Central memory CD8-positive, alpha-beta T cell (primary cell): ENCODE data around the gene VWA1.
"Not testable (repeated sequence)": the region's sequence is repeated elsewhere in the genome, so short reads cannot be mapped to it uniquely, and the experiment has no call there.

ENCODE experiments used
- ATAC-seq: fragments of 150-1000 bp; cut with Tn5 transposase; replicated peaks from 2 replicates; pipeline ENCODE4 v1.10.0; 2022; ENCODE audit warnings: mild to moderate bottlenecking, moderate FRiP score, moderate number of reproducible peaks; ENCODE audit not compliant: poor library complexity, severe bottlenecking; ENCODE audit errors: extremely low read depth
- DNase-seq, 2 donors: peaks; one replicate each; pipeline ENCODE4 v3.0.0; 2021; ENCODE audit warnings: low spot score in 2 of 2
- H3K27ac Mint-ChIP-seq: one replicate; pipeline ENCODE4 v1.8.0; 2022; ENCODE audit warnings: low read depth, mild to moderate bottlenecking, moderate library complexity, mixed read lengths
- H3K27me3 Mint-ChIP-seq: one replicate; pipeline ENCODE4 v1.8.0; 2022; ENCODE audit warnings: mixed read lengths
- H3K36me3 Mint-ChIP-seq: one replicate; pipeline ENCODE4 v1.8.0; 2022; ENCODE audit warnings: mild to moderate bottlenecking, moderate library complexity, mixed read lengths; ENCODE audit not compliant: insufficient read depth
- H3K4me1 Mint-ChIP-seq: one replicate; pipeline ENCODE4 v1.8.0; 2022; ENCODE audit warnings: mixed read lengths
- H3K4me3 Mint-ChIP-seq: one replicate; pipeline ENCODE4 v1.8.0; 2022; ENCODE audit warnings: mild to moderate bottlenecking, moderate library complexity, mixed read lengths
- H3K9me3 Mint-ChIP-seq: one replicate; pipeline ENCODE4 v1.8.0; 2022; ENCODE audit warnings: mixed read lengths

Gene VWA1

DNA sequence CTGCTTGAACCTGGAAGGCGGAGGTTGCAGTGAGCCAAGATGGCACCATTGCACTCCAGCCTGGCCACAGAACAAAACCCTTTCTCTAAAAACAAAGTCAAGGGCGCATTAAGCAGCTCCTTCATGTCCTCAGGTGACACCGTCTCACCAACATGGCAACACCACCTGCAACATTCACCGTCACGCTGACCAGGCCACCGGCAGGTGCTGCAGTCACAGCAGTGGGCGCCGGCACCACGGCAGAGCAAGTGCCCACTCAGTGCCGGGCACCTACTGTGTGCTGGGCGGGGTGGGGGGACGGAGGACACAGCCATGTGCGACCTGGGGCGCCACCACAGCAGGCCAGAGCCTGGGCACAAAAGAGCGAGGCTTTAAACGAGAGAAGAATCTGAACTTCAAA is 48.2 kb downstream of the VWA1 start:
- DNase-seq, result no peak
- Mint-ChIP-seq H3K9me3 (no peaks in the 10 kb centered on the region), H3K36me3 (peaks cover 32% of the 10 kb centered on the region), H3K4me1 (peaks cover 8% of the 10 kb centered on the region), H3K27me3 (no peaks in the 10 kb centered on the region), H3K4me3 (no peak overlapping the region), H3K27ac (no peak overlapping the region)
- no peak for ATAC-seq

DNA sequence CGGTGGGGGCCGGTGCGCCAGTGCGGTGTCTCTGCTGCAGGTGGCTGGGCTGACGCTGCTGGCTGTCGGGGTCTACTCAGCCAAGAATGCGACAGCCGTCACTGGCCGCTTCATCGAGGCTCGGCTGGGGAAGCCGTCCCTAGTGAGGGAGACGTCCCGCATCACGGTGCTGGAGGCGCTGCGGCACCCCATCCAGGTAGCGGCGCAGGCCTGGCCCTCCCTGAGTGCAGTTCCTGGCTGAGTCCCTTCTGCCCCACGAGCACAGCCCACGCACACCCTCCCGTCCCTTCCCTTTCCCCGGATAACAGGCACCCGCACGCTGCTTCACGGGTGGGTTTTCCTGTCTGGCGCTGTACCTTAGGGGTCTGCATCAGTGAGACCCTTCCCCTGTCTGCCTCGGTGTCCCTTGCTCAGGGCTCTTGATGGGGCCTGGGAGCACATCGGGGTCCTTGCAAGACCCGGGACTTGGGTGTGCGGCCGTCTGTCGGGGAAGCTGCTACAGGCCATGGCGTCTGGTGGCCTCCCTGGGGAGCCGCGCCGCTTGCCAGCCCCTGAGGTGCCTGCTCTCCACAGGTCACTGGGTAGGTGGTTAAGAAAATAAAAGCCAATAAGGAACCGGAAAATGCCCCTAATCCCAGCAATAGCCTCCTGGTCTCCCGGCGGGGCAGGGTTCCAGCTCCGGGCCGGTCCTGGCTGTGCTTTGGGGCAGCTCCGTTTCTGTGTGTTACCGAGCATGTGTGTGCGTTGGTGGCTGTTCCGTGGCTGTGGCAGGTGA is 49.7 kb downstream of the VWA1 start:
- H3K4me1 Mint-ChIP-seq, ATAC-seq, H3K27ac Mint-ChIP-seq, DNase-seq, H3K4me3 Mint-ChIP-seq, H3K27me3 Mint-ChIP-seq, H3K9me3 Mint-ChIP-seq: not testable (repeated sequence)
- H3K36me3 Mint-ChIP-seq, result peaks cover 36% of the 10 kb centered on the region

DNA sequence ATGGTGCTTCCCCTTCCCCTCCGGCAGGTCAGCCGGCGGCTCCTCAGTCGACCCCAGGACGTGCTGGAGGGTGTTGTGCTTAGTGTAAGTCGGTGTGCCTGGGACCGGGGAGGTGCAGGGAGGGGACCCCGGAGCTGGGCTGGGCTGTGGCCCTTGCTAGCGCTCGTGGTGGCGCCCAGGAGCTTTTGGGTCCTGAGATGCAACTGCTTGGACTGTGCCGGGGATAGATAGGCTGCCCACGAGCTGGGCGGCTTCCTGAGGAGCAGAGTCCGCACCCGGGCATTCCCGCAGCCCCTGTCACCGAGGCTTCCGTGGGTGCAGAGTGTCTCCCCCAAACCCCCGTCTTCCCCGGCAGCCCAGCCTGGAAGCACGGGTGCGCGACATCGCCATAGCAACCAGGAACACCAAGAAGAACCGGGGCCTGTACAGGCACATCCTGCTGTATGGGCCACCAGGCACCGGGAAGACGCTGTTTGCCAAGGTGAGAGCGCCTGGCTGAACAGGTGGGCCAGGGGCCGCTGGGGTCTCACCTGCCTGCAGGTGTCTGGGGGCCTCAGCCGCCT is 50.3 kb downstream of the VWA1 start:
- H3K4me3 Mint-ChIP-seq, H3K27ac Mint-ChIP-seq, DNase-seq, H3K27me3 Mint-ChIP-seq, H3K4me1 Mint-ChIP-seq, ATAC-seq, H3K9me3 Mint-ChIP-seq: not testable (repeated sequence)
- peaks cover 34% of the 10 kb centered on the region for H3K36me3 Mint-ChIP-seq

DNA sequence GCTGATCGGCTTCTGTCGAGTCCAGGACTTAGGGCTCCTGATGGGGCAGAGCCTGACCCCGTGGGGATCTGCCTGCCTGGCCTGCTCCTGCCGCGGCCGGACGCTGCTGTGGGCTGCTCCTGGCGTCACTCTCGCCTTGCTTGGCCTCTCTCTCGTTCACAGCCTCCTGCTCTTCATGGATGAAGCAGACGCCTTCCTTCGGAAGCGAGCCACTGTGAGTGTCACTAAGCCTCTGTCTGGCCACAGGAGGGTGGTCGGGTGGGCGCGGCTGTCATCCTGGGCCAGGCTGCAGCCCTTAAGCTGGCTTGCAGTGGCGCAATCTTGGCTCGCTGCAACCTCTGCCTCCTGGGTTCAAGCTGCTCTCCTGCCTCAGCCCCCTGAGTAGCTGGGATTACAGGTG is 52.2 kb downstream of the VWA1 start:
- Mint-ChIP-seq H3K36me3 (peaks cover 26% of the 10 kb centered on the region), H3K4me1 (no peaks in the 10 kb centered on the region), H3K27me3 (no peaks in the 10 kb centered on the region), H3K4me3 (no peak overlapping the region), H3K27ac (no peak overlapping the region), H3K9me3 (no peaks in the 10 kb centered on the region)
- ATAC-seq (no peak), DNase-seq (no peak)

DNA sequence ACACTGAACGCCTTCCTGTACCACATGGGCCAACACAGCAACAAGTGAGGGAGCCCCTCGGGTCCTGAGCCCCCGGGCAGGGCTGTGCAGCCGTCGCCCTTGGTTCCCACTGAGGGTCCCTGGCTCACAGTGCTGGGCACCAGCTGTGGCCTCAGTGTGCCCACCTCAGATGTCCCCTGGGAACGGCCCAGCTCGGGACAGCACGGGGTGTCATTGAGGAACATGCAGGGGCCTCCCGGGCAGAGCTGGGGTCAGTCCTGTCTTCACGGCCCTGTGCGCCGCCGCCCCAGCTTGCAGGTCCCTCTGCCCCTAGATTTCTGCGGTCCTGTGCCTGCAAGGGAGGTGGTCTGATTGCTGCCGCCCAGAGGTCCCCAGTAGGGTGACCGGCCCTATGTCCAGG is 53.7 kb downstream of the VWA1 start:
- peaks cover 14% of the 10 kb centered on the region for H3K36me3 Mint-ChIP-seq
- H3K27ac Mint-ChIP-seq, result no peak overlapping the region
- H3K9me3 Mint-ChIP-seq, result peaks cover 4% of the 10 kb centered on the region
- no peak overlapping the region for H3K4me3 Mint-ChIP-seq
- no peaks in the 10 kb centered on the region for H3K27me3 Mint-ChIP-seq
- no peak for ATAC-seq
- DNase-seq, result no peak
- no peaks in the 10 kb centered on the region for H3K4me1 Mint-ChIP-seq

DNA sequence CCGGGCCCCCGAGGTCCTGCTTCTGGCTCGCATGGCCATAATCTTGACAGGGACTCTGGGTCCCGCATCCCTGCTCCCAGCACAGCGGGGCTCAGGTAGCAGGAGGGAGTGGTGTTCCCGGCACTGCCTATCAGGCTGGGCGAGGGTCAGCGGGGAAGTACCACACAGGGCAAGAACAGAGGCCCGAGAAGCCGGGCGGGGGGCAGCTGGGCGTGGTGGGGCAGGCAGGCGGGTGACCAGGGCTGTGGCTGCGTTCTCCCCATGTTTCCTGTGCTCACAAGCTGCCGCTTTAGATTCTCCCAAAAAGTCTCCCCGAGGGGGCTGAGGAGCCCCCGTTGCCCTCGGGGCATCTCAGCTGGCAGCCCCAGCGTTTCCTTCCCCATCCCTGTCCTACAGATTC is 54.4 kb downstream of the VWA1 start:
- H3K27ac Mint-ChIP-seq, result no peak overlapping the region
- DNase-seq, result no peak
- peaks cover 4% of the 10 kb centered on the region for H3K9me3 Mint-ChIP-seq
- H3K4me3 Mint-ChIP-seq, result no peak overlapping the region
- ATAC-seq, result no peak
- peaks cover 13% of the 10 kb centered on the region for H3K36me3 Mint-ChIP-seq
- H3K27me3 Mint-ChIP-seq, result no peaks in the 10 kb centered on the region
- no peaks in the 10 kb centered on the region for H3K4me1 Mint-ChIP-seq

DNA sequence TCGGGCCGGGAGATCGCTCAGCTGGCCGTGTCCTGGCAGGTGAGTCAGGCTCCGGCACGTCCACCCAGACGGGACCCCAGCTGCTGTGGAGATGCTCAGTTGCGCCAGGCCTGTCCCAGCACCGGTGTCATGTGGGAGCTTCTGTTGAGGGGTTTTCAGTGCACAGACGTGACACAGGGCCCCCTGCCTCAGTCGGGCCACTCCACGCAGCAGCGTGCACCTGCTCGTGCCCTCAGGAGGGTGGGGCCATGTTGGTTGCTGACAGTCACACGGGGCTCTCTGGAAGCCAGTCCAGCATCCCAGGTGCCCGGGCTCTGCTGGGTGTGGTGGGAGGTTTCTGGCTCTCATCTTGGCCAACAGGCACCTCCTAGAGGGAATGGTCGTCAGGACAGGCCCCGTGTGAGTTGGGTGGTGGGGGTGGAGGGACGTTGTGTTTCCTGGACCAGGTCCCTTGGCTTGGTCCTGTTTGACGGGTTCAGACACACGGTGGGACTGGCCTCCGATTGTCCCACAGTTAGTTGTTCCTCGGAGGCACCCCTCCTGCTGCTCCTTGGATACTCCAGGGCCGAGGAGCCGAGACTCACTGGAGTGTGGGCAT is 55.2 kb downstream of the VWA1 start:
- H3K9me3 Mint-ChIP-seq, result peaks cover 4% of the 10 kb centered on the region

DNA sequence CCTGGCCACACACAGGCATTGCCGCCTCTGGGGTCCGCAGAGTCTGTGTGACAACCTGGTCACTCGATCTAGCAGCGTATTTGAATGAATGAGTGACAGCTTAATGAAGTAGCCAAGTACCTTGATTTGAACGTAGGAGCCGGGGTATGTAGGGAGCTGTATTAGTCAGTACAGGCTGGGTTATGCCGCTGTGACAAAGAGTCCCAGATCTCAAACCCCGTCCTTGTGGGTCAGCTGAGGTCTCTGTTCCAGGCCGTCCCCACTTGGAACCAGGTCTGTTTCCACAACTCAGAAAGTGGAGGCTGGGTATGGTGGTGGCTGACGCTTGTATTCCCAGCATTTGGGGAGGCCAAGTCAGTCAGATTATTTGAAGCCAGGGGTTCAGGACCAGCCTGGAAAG is 56.1 kb downstream of the VWA1 start:
- no peaks in the 10 kb centered on the region for H3K4me1 Mint-ChIP-seq
- H3K4me3 Mint-ChIP-seq, result no peak overlapping the region
- H3K27me3 Mint-ChIP-seq, result no peaks in the 10 kb centered on the region
- no peak overlapping the region for H3K27ac Mint-ChIP-seq
- DNase-seq (no peak), ATAC-seq (no peak)
- peaks cover 4% of the 10 kb centered on the region for H3K9me3 Mint-ChIP-seq
- peaks cover 12% of the 10 kb centered on the region for H3K36me3 Mint-ChIP-seq

More for the DNA sequence above, 55.2 kb downstream of the VWA1 start:
- Mint-ChIP-seq H3K4me1 (no peaks in the 10 kb centered on the region), H3K27ac (no peak overlapping the region), H3K4me3 (no peak overlapping the region), H3K27me3 (no peaks in the 10 kb centered on the region), H3K36me3 (peaks cover 12% of the 10 kb centered on the region)
- ATAC-seq, result no peak
- DNase-seq, result no peak
